ENCODE data around the gene KDM2A. TPM values are rescaled to one million over a fixed set of nuclear protein-coding genes. Genes with fewer than 3 reads are reported as not detected.

The KDM2A gene
- total and polyA plus RNA-seq, 2 of the 13 experiments (the other 11 are each of a cell fraction or from before 2014, with no cell fraction given) = 31.3 to 31.4 TPM

DNA sequence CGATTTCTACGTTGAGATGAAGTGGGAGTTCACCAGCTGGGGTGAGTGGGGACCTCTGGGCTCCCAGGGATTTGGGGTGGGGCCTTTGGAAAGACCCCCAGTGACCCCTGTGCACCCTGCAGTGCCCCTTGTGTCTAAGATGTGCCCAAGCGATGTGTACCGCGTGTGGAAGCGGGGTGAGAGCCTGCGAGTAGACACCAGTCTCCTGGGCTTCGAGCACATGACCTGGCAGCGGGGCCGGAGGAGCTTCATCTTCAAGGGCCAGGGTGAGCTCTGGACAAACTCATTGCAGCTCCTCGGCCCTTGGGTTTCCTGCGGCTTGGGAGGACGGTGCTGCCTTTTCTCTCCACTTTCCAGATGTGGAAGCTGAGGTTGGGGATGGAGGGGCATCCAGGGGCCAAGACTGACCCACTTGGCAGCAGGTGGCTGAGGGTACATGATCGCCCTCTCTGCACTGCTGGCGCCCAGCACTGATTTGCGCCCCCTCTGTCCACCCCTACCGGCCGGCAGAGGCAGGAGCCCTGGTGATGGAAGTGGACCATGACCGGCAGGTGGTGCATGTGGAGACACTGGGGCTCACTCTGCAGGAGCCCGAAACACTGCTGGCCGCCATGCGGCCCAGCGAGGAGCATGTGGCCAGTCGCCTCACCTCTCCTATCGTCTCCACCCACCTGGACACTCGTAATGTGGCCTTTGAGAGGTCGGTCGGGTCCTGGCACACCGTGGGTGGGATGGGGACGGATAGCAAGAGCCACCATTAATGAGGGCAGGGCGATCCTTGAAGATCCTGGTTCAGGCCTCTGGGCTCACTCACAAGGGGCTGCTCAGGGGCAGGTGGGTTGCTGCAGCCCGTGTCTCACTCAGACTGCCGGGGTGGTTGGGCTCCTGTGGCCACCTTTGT, 172.7 kb downstream of the KDM2A start:
- H3K9me3 ChIP-seq (ENCODE audit: low read length) = peaks cover 11% of the 10 kb centered on the region; the same call in 1 of the 2 replicates
- no TSS peak for BruUV-seq (replicated peaks)
- no peaks in the 10 kb centered on the region for H3K27me3 ChIP-seq (ENCODE audit: control insufficient read depth in 1 of 2, insufficient read depth in 2 of 2, low read length in 2 of 2)
- no peak overlapping the region for H3K4me2 ChIP-seq (ENCODE audit: low read depth, low read length)
- peaks cover 35% of the 10 kb centered on the region for H3K4me1 ChIP-seq (ENCODE audit: insufficient read depth, low read length)
- no peak overlapping the region for H3K9ac ChIP-seq (ENCODE audit: insufficient read depth, low read depth, low read length)
- no peak for ATAC-seq
- no peak overlapping the region for H3K27ac ChIP-seq (ENCODE audit: extremely low read length, insufficient read depth, low read length)
- no peak for FAIRE-seq
- in situ Hi-C loops (cut with HindIII; ENCODE audit: extremely low pct_ligation_motif_present, low pct_unique_long_range_greater_than_20kb) = no loop called here
- ChIA-PET POLR2A (interaction anchor here (7.7 kb wide), 1 partner anchor 12 kb away, joined by 66 read pairs; the partner anchor contains the start of gene SSH3), CTCF (ENCODE audit: low intra/inter-chr PET ratio, low total read pairs) (no interaction called here)
- no peak for DNase-seq (ENCODE audit: low spot score)
- H3K36me3 ChIP-seq (replicated peaks in 1 of 2; ENCODE audit: control insufficient read depth in 1 of 2, insufficient read depth in 2 of 2, low read length in 2 of 2) = peaks cover 6 to 29% of the 10 kb centered on the region in 2 experiments; a peak in 3 of 5 replicates
- H3K79me2 ChIP-seq (ENCODE audit: insufficient read depth, low read length) = peaks cover 13% of the 10 kb centered on the region
- no peak overlapping the region for H3K4me3 ChIP-seq (replicated peaks in 1 of 3; ENCODE audit: insufficient read depth in 1 of 3, low read depth in 2 of 3, low read length in 3 of 3)
- H2AFZ ChIP-seq (ENCODE audit: low read length) = no peak overlapping the region
- intact Hi-C loops (cut with micrococcal nuclease; ENCODE audit: unreplicated experiment) = no loop called here
- 96% methylated on average over 15 of the region's 33 CpGs for WGBS (ENCODE audit: low lambda C conversion rate)
- H4K20me1 ChIP-seq (ENCODE audit: insufficient read depth, low read length) = no peaks in the 10 kb centered on the region
- TF ChIP-seq ZNF138 (CRISPR knock-in tag; IDR thresholded peaks at IDR 0.05; ENCODE audit: low read depth) = no peak
- TF ChIP-seq NFE2L1 (CRISPR knock-in tag; IDR thresholded peaks at IDR 0.05; ENCODE audit: borderline replicate concordance) = no peak
- TF ChIP-seq, protein P1, sequence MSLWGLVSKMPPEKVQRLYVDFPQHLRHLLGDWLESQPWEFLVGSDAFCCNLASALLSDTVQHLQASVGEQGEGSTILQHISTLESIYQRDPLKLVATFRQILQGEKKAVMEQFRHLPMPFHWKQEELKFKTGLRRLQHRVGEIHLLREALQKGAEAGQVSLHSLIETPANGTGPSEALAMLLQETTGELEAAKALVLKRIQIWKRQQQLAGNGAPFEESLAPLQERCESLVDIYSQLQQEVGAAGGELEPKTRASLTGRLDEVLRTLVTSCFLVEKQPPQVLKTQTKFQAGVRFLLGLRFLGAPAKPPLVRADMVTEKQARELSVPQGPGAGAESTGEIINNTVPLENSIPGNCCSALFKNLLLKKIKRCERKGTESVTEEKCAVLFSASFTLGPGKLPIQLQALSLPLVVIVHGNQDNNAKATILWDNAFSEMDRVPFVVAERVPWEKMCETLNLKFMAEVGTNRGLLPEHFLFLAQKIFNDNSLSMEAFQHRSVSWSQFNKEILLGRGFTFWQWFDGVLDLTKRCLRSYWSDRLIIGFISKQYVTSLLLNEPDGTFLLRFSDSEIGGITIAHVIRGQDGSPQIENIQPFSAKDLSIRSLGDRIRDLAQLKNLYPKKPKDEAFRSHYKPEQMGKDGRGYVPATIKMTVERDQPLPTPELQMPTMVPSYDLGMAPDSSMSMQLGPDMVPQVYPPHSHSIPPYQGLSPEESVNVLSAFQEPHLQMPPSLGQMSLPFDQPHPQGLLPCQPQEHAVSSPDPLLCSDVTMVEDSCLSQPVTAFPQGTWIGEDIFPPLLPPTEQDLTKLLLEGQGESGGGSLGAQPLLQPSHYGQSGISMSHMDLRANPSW (CRISPR knock-in tag; IDR thresholded peaks at IDR 0.05; ENCODE audit: borderline replicate concordance) = no peak
- TF ChIP-seq CENPT (CRISPR knock-in tag; IDR thresholded peaks at IDR 0.05; ENCODE audit: low read depth) = no peak
- TF ChIP-seq, protein P2, sequence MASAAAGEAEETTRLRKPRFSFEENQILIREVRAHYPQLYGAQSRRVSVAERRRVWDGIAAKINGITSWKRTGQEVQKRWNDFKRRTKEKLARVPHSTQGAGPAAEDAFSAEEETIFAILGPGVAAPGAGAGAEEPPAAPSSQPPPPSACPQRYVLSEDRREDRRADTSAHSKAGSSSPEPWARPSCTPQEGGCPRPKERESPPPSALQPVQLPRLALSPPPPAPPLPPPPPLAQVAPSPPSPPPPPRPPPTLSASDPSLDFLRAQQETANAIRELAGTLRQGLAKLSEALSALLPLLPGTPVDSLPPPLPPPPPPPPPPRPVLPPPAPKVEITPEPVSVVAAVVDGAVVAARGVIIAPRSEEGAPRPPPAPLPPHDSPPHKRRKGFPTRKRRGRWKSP (CRISPR knock-in tag; IDR thresholded peaks at IDR 0.05) = no peak
- no peak for TF ChIP-seq PITX1 (CRISPR knock-in tag; IDR thresholded peaks at IDR 0.05)
- TF ChIP-seq REXO4 (CRISPR knock-in tag; IDR thresholded peaks at IDR 0.05; ENCODE audit: borderline replicate concordance) = no peak
- TF ChIP-seq ZBTB20 (CRISPR knock-in tag; IDR thresholded peaks at IDR 0.05; ENCODE audit: borderline replicate concordance, low read depth) = no peak
- TF ChIP-seq GABPB1 (CRISPR knock-in tag; IDR thresholded peaks at IDR 0.05) = no peak
- TF ChIP-seq BRD4 (CRISPR knock-in tag; IDR thresholded peaks at IDR 0.05) = no peak
- peak; percentile 18; the same call in 1 of the 2 replicates for TF ChIP-seq ZNF768 (CRISPR knock-in tag; IDR thresholded peaks at IDR 0.05)
- TF ChIP-seq ZNF430 (CRISPR knock-in tag; IDR thresholded peaks at IDR 0.05) = no peak
- no peak for TF ChIP-seq NFE2L2 (IDR thresholded peaks at IDR 0.05; ENCODE audit: low read length)
- TF ChIP-seq, protein P3, sequence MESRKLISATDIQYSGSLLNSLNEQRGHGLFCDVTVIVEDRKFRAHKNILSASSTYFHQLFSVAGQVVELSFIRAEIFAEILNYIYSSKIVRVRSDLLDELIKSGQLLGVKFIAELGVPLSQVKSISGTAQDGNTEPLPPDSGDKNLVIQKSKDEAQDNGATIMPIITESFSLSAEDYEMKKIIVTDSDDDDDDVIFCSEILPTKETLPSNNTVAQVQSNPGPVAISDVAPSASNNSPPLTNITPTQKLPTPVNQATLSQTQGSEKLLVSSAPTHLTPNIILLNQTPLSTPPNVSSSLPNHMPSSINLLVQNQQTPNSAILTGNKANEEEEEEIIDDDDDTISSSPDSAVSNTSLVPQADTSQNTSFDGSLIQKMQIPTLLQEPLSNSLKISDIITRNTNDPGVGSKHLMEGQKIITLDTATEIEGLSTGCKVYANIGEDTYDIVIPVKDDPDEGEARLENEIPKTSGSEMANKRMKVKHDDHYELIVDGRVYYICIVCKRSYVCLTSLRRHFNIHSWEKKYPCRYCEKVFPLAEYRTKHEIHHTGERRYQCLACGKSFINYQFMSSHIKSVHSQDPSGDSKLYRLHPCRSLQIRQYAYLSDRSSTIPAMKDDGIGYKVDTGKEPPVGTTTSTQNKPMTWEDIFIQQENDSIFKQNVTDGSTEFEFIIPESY (CRISPR knock-in tag; IDR thresholded peaks at IDR 0.05) = peak; percentile 10; the same call in 1 of the 2 replicates
- no peak for TF ChIP-seq ADNP (CRISPR knock-in tag; IDR thresholded peaks at IDR 0.05)
- no peak for TF ChIP-seq JARID2 (CRISPR knock-in tag; IDR thresholded peaks at IDR 0.05; ENCODE audit: insufficient replicate concordance)
- peak; percentile 63 for TF ChIP-seq AGO2 (optimal IDR thresholded peaks at IDR 0.05; ENCODE audit: low read depth, low read length)
